Measurements from ENCODE around the gene USP22. TPM values are rescaled to one million over a fixed set of nuclear protein-coding genes. Genes with fewer than 3 reads are reported as not detected.

The USP22 gene
- total and polyA plus RNA-seq, 2 experiments from 2014 or later = 68.9 to 296 TPM

DNA sequence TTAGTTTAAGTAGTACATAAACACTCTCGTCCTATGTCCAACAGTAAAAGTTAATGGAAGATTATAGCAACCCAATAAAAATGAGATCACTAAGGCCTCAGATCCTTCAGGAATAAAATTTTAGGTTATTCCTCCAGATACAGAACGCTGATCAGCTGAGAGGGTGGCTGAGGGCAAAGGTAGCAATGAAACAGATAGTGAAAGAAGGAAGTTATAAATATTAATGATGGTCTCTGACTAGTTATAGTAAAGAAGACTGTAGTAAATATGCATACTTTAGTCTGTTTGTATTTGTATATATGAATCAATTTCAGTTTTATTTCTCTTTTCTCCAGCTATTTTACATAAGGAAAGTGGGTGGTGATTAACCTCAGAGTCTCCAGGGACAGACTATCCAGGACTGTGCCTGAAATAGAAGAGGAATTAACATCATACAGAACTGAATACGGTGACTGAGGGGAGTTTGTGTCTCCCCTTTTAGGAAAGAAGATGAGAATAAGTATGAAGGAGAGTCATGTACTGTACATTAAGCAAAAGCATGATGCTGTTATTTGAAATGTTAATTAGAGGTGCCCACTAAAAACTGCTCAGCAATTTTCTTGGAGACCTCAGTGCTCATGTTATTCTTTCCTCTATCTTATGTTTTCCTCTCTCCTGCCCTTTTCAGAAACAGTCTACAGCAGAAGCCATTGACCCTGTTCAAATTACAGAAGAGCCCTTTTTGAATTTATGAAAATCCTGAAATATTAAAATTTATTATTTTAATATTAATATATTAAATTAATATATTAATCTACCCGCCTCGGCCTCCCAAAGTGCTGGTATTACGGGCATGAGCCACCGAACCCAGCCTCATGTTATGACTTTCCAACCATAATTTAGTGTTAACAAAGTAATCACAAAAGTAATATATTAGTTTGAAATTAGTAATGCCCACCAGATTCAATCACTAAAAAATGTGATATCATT is 47.4 kb upstream of the USP22 start:
- H4K20me1 ChIP-seq (replicated peaks; ENCODE audit: insufficient read depth) = no peaks in the 10 kb centered on the region
- ATAC-seq (no peak), DNase-seq (ENCODE audit: low spot score) (no peak)
- no peaks in the 10 kb centered on the region for H3F3A ChIP-seq (replicated peaks; ENCODE audit: low read depth)
- peaks cover 2% of the 10 kb centered on the region; the same call in 2 of the 3 replicates for H3K4me1 Mint-ChIP-seq
- H3K9me2 ChIP-seq (ENCODE audit: insufficient read depth) = no peaks in the 10 kb centered on the region
- no peaks in the 10 kb centered on the region for H3K27me3 ChIP-seq (ENCODE audit: insufficient read depth)
- no peak overlapping the region for H3K4me2 ChIP-seq
- H3K36me3 Mint-ChIP-seq (ENCODE audit: low read depth) = peaks cover 12% of the 10 kb centered on the region; the same call in 2 of the 3 replicates
- no peaks in the 10 kb centered on the region for H3K36me3 ChIP-seq (ENCODE audit: insufficient read depth)
- H3K4me3 ChIP-seq = no peak overlapping the region
- 0 out of 2 replicates have a peak, but pooled peaks cover 2% of the 10 kb centered on the region for H3K79me2 ChIP-seq (replicated peaks; ENCODE audit: insufficient read depth)
- H3K27ac ChIP-seq (ENCODE audit: low read depth) = no peak overlapping the region
- no peaks in the 10 kb centered on the region for H3K4me1 ChIP-seq (ENCODE audit: insufficient read depth)
- no peak overlapping the region for H3K4me3 Mint-ChIP-seq
- peak overlapping the region; percentile 56 for H3K27ac Mint-ChIP-seq
- peaks cover 6% of the 10 kb centered on the region; the same call in 2 of the 3 replicates for H3K9me3 Mint-ChIP-seq
- no peak for TF ChIP-seq POLR2AphosphoS5 (IDR thresholded peaks at IDR 0.05; ENCODE audit: low read depth)
- TF ChIP-seq CREB1 (CRISPR knock-in tag; IDR thresholded peaks at IDR 0.05; ENCODE audit: low read depth) = no peak
- no peak for TF ChIP-seq NANOG (IDR thresholded peaks at IDR 0.05; ENCODE audit: borderline replicate concordance)
- no peak for TF ChIP-seq ZNF114 (CRISPR knock-in tag; IDR thresholded peaks at IDR 0.05)
- TF ChIP-seq ZNF331 (CRISPR knock-in tag; IDR thresholded peaks at IDR 0.05; ENCODE audit: low read depth) = no peak
- TF ChIP-seq JUNB (IDR thresholded peaks at IDR 0.05; ENCODE audit: unreplicated experiment) = no peak
- no peak for TF ChIP-seq CTCF (conservative IDR thresholded peaks at IDR 0.05; ENCODE audit: low read depth in 2 of 2)
- TF ChIP-seq STAT1 (IDR thresholded peaks at IDR 0.05; ENCODE audit: unreplicated experiment) = no peak
- no peak for TF ChIP-seq EZH2 (IDR thresholded peaks at IDR 0.05; ENCODE audit: low read depth, unreplicated experiment)
- no peak for TF ChIP-seq ZNF462 (CRISPR knock-in tag; IDR thresholded peaks at IDR 0.05)
- TF ChIP-seq REST (IDR thresholded peaks at IDR 0.05; ENCODE audit: unreplicated experiment) = no peak
- no peak for TF ChIP-seq ETS1 (IDR thresholded peaks at IDR 0.05)
- no peak for TF ChIP-seq EZH2phosphoT487 (IDR thresholded peaks at IDR 0.05; ENCODE audit: unreplicated experiment)
- no peak overlapping the region for H2AFZ ChIP-seq
- H3K27me3 Mint-ChIP-seq (ENCODE audit: insufficient read depth, low read depth, poor library complexity) = peaks cover 2% of the 10 kb centered on the region

Measured in GM23338 (cell line).